Measurements from ENCODE around the gene SMPD3. TPM values are rescaled to one million over a fixed set of nuclear protein-coding genes. Genes with fewer than 3 reads are reported as not detected.

Gene SMPD3
- total and polyA plus RNA-seq, 2 donors (not counting 3 experiments of a cell fraction or from before 2014, with no cell fraction given), result not detected

DNA sequence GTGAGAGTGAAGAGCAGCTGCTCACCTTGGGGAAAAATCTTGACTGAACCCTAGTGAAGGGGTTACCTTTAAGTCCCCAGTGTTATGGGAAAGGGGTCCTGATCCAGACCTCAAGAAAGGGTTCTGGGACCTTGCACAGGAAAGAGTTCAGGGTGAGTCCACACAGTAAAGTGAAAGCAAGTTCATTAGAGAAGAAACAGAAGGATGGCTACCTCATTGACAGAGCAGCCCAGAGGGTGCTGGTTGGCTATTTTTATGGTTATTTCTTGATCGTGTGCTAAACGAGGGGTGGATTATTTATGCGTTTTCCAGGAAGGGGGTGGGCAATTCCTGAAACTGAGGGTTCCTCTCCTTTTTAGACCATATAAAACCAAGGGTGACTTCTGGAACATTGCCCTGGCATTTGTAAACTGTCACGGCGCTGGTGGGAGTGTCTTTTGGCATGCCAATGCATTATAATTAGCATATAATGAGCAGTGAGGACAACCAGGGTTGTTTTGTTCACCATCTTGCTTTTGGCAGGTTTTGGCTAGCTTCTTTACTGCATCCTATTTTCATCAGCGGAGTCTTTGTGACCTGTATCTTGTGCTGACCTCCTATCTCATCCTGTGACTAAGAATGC, 58.4 kb downstream of the SMPD3 start:
- Histone ChIP-seq H3K9me3 (replicated peaks; ENCODE audit: control insufficient read depth, insufficient read depth, low read length) (no peaks in the 10 kb centered on the region), H3K4me3 (replicated peaks in 1 of 3; ENCODE audit: insufficient read depth in 1 of 3, low read depth in 1 of 3, low read length in 3 of 3) (no peak overlapping the region), H3K27ac (ENCODE audit: insufficient read depth, low read depth, low read length) (no peak overlapping the region), H3K27me3 (ENCODE audit: control insufficient read depth in 2 of 2, insufficient read depth in 2 of 2, low read length in 2 of 2) (peaks cover 2 to 6% of the 10 kb centered on the region in 2 experiments), H4K20me1 (replicated peaks; ENCODE audit: control insufficient read depth, extremely low read depth, insufficient read depth, low read length) (no peaks in the 10 kb centered on the region), H3K4me2 (ENCODE audit: insufficient read depth, low read length) (no peak overlapping the region), H3K9me1 (replicated peaks; ENCODE audit: control insufficient read depth, extremely low read depth, insufficient read depth, low read length) (no peaks in the 10 kb centered on the region), H3K36me3 (ENCODE audit: control insufficient read depth in 2 of 2, extremely low read depth in 1 of 2, insufficient read depth in 2 of 2, low read length in 2 of 2) (no peaks in the 10 kb centered on the region), H3K79me2 (ENCODE audit: control insufficient read depth, insufficient read depth, low read length) (no peaks in the 10 kb centered on the region), H3K4me1 (ENCODE audit: control insufficient read depth, extremely low read depth, insufficient read depth, low read length) (no peaks in the 10 kb centered on the region), H3K9ac (replicated peaks; ENCODE audit: extremely low read depth, insufficient read depth, low read length) (no peak overlapping the region), H2AFZ (ENCODE audit: low read depth, low read length) (no peak overlapping the region)
- TF ChIP-seq GATA2 (IDR thresholded peaks at IDR 0.05; ENCODE audit: insufficient read depth, insufficient read length, low read depth, low read length), result no peak
- no peak for TF ChIP-seq POLR2AphosphoS5 (IDR thresholded peaks at IDR 0.05; ENCODE audit: insufficient read depth, low read depth, low read length)
- TF ChIP-seq EZH2 (IDR thresholded peaks at IDR 0.05; ENCODE audit: borderline replicate concordance, low read depth, low read length, severe bottlenecking), result no peak
- TF ChIP-seq, protein P1, sequence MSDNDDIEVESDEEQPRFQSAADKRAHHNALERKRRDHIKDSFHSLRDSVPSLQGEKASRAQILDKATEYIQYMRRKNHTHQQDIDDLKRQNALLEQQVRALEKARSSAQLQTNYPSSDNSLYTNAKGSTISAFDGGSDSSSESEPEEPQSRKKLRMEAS (IDR thresholded peaks at IDR 0.05; ENCODE audit: insufficient read depth, insufficient read length), result no peak
- no peak for TF ChIP-seq FOS (IDR thresholded peaks at IDR 0.05; ENCODE audit: borderline replicate concordance, insufficient read depth, low read length)
- TF ChIP-seq JUN (IDR thresholded peaks at IDR 0.05; ENCODE audit: borderline replicate concordance, insufficient read depth, insufficient read length, low read depth), result no peak
- no peak for TF ChIP-seq MYC (IDR thresholded peaks at IDR 0.05; ENCODE audit: low read depth, low read length)
- TF ChIP-seq POLR2A (IDR thresholded peaks at IDR 0.05; ENCODE audit: low read depth, low read length), result no peak
- TF ChIP-seq, protein P2, sequence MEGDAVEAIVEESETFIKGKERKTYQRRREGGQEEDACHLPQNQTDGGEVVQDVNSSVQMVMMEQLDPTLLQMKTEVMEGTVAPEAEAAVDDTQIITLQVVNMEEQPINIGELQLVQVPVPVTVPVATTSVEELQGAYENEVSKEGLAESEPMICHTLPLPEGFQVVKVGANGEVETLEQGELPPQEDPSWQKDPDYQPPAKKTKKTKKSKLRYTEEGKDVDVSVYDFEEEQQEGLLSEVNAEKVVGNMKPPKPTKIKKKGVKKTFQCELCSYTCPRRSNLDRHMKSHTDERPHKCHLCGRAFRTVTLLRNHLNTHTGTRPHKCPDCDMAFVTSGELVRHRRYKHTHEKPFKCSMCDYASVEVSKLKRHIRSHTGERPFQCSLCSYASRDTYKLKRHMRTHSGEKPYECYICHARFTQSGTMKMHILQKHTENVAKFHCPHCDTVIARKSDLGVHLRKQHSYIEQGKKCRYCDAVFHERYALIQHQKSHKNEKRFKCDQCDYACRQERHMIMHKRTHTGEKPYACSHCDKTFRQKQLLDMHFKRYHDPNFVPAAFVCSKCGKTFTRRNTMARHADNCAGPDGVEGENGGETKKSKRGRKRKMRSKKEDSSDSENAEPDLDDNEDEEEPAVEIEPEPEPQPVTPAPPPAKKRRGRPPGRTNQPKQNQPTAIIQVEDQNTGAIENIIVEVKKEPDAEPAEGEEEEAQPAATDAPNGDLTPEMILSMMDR (IDR thresholded peaks at IDR 0.05; ENCODE audit: extremely low read depth in 1 of 2, insufficient read depth in 1 of 2, low read depth in 1 of 2, low read length in 2 of 2), result no peak
- CTCF ChIA-PET, result no interaction called here
- POLR2A ChIA-PET, result no interaction called here
- dilution Hi-C loops (cut with MboI; ENCODE audit: extremely low pct_ligation_motif_present, low sequenced_read_pairs), result no loop called here
- DNase-seq (ENCODE audit: low read depth, low spot score), result no peak
- no peak for FAIRE-seq
- no TSS peak for BruUV-seq (replicated peaks)
- intact Hi-C loops (cut with micrococcal nuclease), result no loop called here

Measured in endothelial cell of umbilical vein (primary cell).